Parathyroid adenoma (tissue), 2 donors: Measurements from ENCODE around the gene STX4.

Experiments
- H2AFZ ChIP-seq: fragments of 300-600 bp; sonication (generic); one replicate; pipeline ENCODE4 v1.7.0; 2017; ENCODE audit warnings: antibody characterized with exemption, mild to moderate bottlenecking
- H3K27ac ChIP-seq: fragments of 300-600 bp; sonication (generic); one replicate; pipeline ENCODE4 v1.7.0; 2017
- H3K27me3 ChIP-seq: fragments of 300-600 bp; sonication (generic); one replicate; pipeline ENCODE4 v1.7.0; 2017; ENCODE audit warnings: low read length; ENCODE audit not compliant: control insufficient read depth, insufficient read depth
- H3K36me3 ChIP-seq: fragments of 300-600 bp; sonication (generic); one replicate; pipeline ENCODE4 v1.7.0; 2017; ENCODE audit warnings: low read length; ENCODE audit not compliant: control insufficient read depth, insufficient read depth
- H3K4me1 ChIP-seq: fragments of 300-600 bp; sonication (generic); one replicate; pipeline ENCODE4 v1.7.0; 2017; ENCODE audit warnings: control low read depth
- H3K4me2 ChIP-seq: fragments of 300-600 bp; sonication (generic); one replicate; pipeline ENCODE4 v1.7.0; 2017; ENCODE audit warnings: low read length
- H3K4me3 ChIP-seq: fragments of 300-600 bp; sonication (generic); one replicate; pipeline ENCODE4 v1.7.0; 2017; ENCODE audit warnings: low read depth, low read length
- H3K79me2 ChIP-seq: fragments of 300-600 bp; sonication (generic); one replicate; pipeline ENCODE4 v1.7.0; 2017; ENCODE audit warnings: control low read depth
- H3K9ac ChIP-seq: fragments of 300-600 bp; sonication (generic); one replicate; pipeline ENCODE4 v1.7.0; 2017; ENCODE audit warnings: mild to moderate bottlenecking
- H3K9me3 ChIP-seq: fragments of 300-600 bp; sonication (generic); one replicate; pipeline ENCODE4 v1.7.0; 2017; ENCODE audit warnings: low read length; ENCODE audit not compliant: control insufficient read depth
- CTCF ChIP-seq: fragments of 300-600 bp; sonication (generic); IDR thresholded peaks from one replicate; pipeline ENCODE4 v1.7.0; 2017; ENCODE audit warnings: antibody characterized with exemption, mild to moderate bottlenecking
- donor health status: primary hyperparathyroidism.

The STX4 gene

GRCh38 chr16:31080035-31080629, 46.8 kb downstream of the STX4 start:
- Histone ChIP-seq H3K27ac (no peak overlapping the region), H3K4me3 (no peak overlapping the region), H2AFZ (no peak overlapping the region), H3K27me3 (no peaks in the 10 kb centered on the region), H3K79me2 (peaks cover 21% of the 10 kb centered on the region), H3K9me3 (no peaks in the 10 kb centered on the region), H3K4me2 (no peak overlapping the region), H3K9ac (no peak overlapping the region), H3K36me3 (no peaks in the 10 kb centered on the region), H3K4me1 (no peaks in the 10 kb centered on the region)
- TF ChIP-seq CTCF: no peak

- no peak for TF ChIP-seq CTCF
- no peaks in the 10 kb centered on the region for H3K36me3 ChIP-seq
- no peak overlapping the region for H3K4me3 ChIP-seq
Measured at GRCh38 chr16:31080756-31081419, 47.5 kb downstream of the STX4 start.

GRCh38 chr16:31081428-31082351, 48.3 kb downstream of the STX4 start:
- Histone ChIP-seq H3K9ac (no peak overlapping the region), H3K36me3 (no peaks in the 10 kb centered on the region), H3K4me2 (no peak overlapping the region), H3K4me1 (no peaks in the 10 kb centered on the region), H3K4me3 (no peak overlapping the region), H2AFZ (no peak overlapping the region), H3K27ac (no peak overlapping the region), H3K9me3 (no peaks in the 10 kb centered on the region), H3K79me2 (peaks cover 21% of the 10 kb centered on the region), H3K27me3 (no peaks in the 10 kb centered on the region)
- TF ChIP-seq CTCF: no peak

More at GRCh38 chr16:31080756-31081419, 47.5 kb downstream of the STX4 start:
- peaks cover 21% of the 10 kb centered on the region for H3K79me2 ChIP-seq
- no peaks in the 10 kb centered on the region for H3K4me1 ChIP-seq
- H3K27ac ChIP-seq: no peak overlapping the region
- no peaks in the 10 kb centered on the region for H3K9me3 ChIP-seq
- H2AFZ ChIP-seq: no peak overlapping the region
- no peaks in the 10 kb centered on the region for H3K27me3 ChIP-seq
- no peak overlapping the region for H3K9ac ChIP-seq
- H3K4me2 ChIP-seq: no peak overlapping the region

GRCh38 chr16:31082368-31083045, 49.1 kb downstream of the STX4 start:
- Histone ChIP-seq H3K9me3 (no peaks in the 10 kb centered on the region), H3K27me3 (no peaks in the 10 kb centered on the region), H3K27ac (no peak overlapping the region), H3K4me2 (no peak overlapping the region), H2AFZ (no peak overlapping the region), H3K36me3 (no peaks in the 10 kb centered on the region), H3K4me3 (no peak overlapping the region), H3K79me2 (peaks cover 21% of the 10 kb centered on the region), H3K9ac (no peak overlapping the region), H3K4me1 (no peaks in the 10 kb centered on the region)
- TF ChIP-seq CTCF: no peak
